GM18861 (cell line): Measurements from ENCODE around the gene AQR.
"Not testable (repeated sequence)": the region's sequence is repeated elsewhere in the genome, so short reads cannot be mapped to it uniquely, and the experiment has no call there.

Experiments
- ATAC-seq: cut with Tn5 transposase; IDR thresholded peaks from one replicate; pipeline ENCODE4 v1.9.1; 2021; ENCODE audit not compliant: unreplicated experiment

AQR gene

DNA sequence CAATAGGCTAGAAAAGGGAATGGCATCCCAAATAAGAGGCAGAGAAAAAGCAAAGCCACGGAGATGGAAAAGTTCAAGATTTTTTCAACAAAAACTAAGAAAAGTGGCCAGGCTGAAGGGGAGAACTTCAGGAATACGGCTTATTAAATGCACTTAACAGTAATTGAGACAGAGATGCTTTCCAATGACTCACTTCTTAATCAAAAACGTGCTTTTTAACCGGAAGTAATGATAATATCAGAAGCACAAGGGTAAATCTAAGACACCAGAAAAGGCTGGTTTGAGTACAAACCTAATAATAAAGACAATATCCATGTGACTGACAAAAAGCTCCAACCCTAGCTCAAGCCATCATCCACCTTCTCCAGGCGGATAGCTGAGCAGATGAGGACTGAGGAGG is 149.4 kb downstream of the AQR start:
- ATAC-seq: no peak

DNA sequence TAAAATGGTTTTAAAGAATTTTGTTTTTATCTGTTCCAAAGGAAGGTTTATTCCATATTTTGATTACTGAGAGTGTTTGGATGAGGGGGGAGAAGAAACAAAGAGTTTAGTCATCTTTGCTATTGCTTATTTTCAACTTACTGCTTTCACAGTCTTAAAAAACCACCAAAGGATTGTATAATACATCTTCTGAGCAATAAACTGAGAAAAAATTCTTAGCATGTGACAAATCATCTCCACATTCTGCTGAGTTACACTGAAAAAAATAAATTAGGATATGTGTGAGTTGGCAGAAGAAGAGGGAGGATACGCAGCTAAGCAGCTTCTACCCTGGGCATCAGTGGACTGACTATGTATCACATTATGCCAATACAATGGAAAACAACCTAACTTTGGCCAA is 151.0 kb downstream of the AQR start:
- ATAC-seq: no peak

DNA sequence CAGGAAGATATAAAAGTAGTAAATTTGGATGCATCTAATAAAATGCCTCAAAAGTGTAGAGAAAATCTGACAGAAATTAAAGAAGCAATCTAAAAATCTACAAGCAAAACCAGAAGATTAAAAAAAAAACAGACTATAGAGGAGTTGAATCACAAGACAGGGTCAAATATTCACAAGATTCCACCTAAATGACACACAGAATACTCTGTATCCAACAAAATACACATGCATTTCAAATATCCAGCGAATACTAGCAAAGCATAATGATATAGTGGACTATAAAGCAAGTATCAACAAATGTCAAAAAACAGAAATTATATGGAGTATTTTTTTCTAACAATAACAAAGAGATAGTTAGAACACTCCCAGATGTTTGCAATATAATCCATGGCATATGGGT is 153.7 kb downstream of the AQR start:
- no peak for ATAC-seq

DNA sequence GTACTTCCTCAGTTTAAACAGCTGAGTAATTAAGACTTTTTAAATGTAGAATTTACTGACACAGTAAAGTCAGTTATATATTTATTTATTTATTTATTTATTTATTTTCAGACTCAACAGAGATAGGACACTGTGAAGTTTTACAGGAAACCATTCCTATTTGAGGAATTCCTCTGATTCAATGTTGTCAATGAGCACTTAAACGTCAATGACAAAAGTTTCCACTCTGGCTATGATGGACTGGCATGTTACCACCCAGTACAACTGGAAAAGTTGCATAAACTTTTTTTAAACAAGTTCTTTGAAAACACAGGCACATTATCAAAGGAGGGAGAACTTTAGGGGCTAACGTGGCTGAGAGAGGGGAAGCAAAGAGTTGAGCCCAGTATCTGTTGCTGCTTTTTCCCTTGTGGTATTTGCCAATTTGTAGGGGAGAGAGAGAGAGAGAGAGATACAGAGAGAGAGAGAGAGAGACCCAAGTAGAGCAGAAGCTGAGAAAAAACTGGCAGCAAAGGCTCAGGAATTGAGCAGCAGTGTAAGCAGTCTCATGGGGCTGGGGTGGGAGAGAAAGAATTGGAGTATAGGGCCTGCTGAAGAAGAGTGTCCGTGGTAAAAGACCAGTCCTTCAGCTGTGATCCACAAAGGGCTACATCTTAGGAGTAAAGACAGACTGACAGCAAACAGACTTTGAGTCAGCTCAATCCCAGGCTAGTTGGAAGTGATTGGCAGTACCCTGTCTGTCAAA is 155.9 kb downstream of the AQR start:
- no peak for ATAC-seq

DNA sequence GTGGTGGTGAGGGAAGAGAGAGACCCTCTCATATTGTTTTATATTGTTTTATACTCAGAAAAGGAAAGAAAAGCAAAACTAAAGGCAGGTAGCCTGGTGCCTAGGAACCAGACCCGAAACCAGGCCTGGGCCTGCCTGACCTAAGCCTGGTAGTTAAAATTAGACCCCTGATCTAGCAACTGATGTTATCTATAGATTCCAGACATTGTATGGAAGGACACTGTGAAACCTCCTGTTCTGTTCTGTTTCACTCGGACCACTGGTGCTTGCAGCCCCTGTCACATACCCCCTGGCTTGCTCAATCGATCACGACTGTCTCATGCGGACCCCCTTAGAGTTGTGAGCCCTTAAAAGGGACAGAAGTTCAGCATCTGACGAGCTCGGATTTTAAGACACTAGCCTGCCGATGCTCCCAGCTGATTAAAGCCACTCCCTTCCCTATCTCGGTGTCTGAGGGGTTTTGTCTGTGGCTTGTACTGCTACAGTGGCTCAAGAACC is 156.6 kb downstream of the AQR start:
- ATAC-seq: not testable (repeated sequence)

DNA sequence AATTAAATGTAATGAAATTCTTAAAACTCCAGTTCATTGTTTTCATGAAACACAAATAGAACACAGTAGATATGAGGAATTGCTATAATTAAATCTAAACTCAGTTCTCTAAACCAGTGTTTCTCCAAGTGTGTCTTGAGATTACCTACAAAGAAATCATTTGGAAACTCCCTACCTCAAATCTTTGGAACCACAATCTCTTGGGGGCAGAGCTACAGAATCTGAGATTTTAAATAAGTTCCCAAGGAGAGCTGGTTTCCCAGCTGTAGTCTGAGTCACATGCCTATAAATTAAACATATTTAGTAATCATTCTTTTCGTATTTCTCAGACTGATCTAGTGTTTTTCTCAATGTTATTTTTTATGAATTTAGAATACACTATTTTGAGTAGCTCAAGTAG is 157.2 kb downstream of the AQR start:
- no peak for ATAC-seq

DNA sequence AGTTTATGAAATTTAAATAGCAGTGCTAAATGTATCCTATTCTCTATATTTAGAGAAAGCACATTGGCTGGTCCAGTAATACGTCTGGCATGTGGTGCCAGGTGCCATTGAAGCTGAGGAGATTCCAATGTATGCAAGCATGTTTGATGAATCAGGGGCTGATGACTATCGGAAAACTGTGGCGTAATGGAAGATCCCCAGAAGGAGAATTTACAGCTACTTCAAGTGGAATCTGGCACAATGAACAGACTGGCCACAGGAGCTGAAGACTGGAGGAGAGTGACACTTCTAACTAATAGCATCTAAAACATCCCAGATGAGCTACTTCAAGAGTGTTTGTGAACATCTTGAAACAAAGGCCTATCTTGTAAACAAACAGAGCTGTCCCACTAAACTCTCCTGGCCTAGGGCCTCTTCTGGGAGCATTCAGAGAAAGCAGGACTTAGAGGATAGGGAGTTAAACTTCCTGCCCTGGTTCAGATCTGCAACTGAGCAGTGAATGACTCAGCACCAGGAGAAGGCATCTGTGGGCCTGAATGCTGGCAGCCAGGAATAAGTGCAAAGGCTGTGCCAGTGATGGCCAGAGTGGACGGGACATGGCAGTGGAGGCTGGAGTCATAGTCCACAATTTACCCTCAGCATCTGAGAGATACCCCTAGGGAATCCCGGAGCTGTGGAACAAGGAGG is 159.0 kb downstream of the AQR start:
- no peak for ATAC-seq

DNA sequence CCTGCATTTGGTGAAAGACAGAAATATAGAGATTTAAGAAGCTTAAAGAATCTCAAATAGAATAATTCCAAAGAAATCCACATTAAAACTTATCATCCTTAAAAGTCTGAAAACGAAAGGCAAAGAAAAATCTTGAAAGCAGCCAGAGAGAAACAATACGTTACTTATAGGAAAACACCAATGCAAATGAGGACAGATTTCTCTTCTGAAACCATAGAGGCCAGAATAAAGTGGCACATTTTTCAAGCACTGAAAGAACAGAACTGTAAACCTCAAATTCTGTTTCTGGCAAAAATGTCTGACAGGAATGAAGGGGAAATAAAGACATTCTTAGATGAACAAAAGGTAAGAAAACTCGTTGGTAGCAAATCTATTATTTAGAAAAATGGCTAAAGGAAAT is 160.4 kb downstream of the AQR start:
- no peak for ATAC-seq

DNA sequence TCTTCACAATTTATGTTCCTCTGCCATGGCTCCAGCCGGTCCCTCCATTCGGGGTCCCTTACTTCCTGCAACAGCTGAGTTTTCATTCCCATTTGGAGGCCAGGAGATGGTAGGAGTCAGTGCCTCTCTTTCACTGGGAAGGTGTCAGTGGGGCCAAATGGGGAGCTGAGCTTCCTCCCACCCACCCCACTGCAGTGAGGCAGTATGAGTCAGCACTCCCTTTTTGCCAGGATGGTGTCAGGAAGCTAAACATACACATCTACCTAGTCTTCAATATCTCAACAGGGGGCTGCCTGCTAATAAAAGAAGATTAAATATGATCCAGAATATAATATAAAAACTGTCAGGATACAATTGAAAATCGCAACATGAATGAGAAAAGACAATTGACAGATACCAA is 161.5 kb downstream of the AQR start:
- ATAC-seq: no peak

DNA sequence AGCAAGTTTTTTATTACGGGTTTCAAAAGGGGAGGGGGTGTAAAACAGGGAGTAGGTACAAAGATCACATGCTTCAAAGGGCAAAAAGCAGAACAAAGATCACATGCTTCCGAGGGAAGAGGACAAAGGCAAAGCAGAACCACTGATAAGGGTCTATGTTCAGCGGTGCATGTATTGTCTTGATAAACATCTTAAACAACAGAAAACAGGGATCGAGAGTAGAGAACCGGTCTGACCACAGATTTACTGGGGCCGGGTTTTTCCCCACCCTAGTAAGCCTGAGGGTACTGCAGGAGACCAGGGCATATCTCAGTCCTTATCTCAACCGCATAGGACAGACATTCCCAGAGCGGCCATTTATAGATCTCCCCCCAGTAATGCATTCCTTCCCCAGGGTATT is 162.3 kb downstream of the AQR start:
- not testable (repeated sequence) for ATAC-seq

DNA sequence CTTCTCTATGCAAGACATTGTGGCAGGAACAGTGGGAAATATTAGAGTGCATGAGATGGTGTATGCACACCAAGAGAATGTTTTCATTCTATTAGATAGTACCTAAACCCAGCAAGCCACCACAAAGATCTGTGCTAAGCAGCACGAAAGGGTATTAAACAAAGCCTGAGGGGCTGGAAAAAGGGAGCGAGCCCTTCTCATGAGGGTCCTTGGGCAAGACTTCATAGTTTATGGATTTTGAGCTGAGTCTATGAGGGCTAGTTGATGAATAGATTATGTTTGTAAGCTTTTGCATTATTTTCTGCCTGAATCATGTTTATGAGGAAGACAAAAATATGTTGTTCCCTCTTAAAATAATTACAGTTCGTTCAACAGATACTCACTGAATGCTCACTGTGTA is 164.8 kb downstream of the AQR start:
- ATAC-seq: no peak

DNA sequence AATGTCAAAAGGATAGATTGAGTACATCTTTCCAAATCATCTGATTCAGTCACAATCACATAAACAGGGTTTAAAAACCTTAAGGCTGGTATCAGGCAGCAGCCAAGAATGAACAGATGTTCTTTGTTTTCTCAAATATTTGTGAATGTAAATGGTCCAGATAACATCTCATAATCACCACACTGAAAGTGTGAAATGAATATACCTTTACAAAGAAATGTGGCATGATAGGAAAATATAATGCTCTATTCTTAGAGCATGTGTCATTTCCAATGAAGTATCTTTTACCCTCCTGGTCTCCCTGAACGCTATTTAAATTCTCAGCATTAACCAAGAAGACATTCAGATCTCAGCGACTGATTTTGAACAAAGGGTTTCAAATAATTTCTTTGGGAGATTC is 165.4 kb downstream of the AQR start:
- ATAC-seq: no peak

DNA sequence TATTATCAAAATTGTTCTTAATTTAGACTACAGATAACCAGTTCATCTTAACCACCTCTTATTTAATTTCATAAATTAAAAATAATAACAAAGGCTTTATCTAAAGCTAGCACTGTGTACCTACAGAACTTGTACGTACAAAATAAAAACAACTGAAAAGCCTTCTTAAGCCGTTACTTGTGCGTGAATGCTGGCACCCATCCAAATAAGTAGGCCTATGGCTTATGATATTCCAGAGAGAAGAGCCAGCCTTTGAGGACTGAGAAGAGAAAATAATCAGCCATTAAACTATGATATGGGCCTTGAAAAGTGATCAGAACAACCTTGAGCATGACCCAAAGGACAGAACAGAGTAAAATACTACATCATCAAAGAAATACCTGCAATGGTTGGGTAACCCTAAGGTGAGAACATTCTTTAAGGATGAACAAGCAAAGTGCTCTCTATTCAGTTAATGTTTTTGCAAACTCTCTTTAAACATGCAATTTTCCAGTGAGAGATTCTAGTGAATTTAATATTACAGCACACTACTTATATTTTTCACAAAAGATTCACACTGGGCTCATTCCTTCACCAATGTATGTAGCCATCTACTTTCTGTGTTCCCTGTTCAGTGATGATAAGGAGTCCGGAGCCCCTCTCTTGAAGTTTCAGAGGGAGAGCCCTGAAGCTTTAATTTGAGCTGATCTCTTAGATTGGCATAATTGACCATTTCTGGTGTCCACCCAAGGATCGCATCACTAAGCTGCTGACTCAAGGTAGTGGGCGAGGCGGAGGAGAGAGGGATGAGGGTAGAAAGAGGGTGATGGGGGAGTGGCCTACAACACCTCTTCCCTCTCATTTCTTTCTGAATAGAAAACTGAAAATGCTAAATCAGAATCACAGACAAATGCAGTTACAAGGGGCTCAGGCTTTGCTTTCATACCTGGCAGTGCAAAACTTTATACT is 166.5 kb downstream of the AQR start:
- ATAC-seq: no peak

DNA sequence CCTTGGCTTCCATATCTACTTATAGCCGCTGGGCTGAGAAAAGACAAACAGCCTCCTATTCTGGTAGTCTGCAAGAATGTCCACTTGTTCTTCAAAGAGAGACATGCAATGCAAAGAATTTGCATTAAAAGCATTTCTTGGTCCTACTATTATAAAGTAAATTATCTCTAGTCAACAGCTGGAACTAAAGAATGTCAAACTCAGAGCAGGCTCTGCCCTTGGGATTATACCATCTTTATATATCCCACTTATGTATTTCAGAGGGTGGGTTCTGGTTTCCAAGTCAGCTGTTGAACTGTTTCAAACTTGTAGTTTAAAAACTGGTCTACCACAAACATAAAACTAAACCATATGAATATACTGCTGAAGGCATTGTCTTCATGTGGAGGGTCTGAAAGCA is 167.2 kb downstream of the AQR start:
- ATAC-seq: no peak
